GM19193 (cell line): ENCODE data around the gene TBP.

Experiments used
- POLR2A ChIP-seq: IDR thresholded peaks from 4 replicates; pipeline ENCODE4 v1.6.1; 2011; ENCODE audit not compliant: insufficient read depth, insufficient read length; ENCODE audit errors: extremely low read depth

Gene TBP

GRCh38 chr6:170554013-170554795 is at the start of gene TBP:
TSS of gene TBP (plus strand) at chr6:170554369. CDS start at chr6:170557030, 2,661 bp downstream.
- peak; percentile 80 for TF ChIP-seq POLR2A

GRCh38 chr6:170504479-170504878 is 49.7 kb upstream of the TBP start:
- no peak for TF ChIP-seq POLR2A

GRCh38 chr6:170505306-170505705 is 48.9 kb upstream of the TBP start:
- no peak for TF ChIP-seq POLR2A

- no peak for TF ChIP-seq POLR2A
Observed at GRCh38 chr6:170506446-170506845, 47.7 kb upstream of the TBP start.

GRCh38 chr6:170509723-170510018 is 44.5 kb upstream of the TBP start:
- no peak for TF ChIP-seq POLR2A

GRCh38 chr6:170510631-170511030 is 43.5 kb upstream of the TBP start:
- TF ChIP-seq POLR2A: no peak

- TF ChIP-seq POLR2A: no peak
Observed at GRCh38 chr6:170512249-170512648, 41.9 kb upstream of the TBP start.

GRCh38 chr6:170514908-170515307 is 39.3 kb upstream of the TBP start:
- TF ChIP-seq POLR2A: no peak

- no peak for TF ChIP-seq POLR2A
Observed at GRCh38 chr6:170516783-170517616, 37.2 kb upstream of the TBP start.

- TF ChIP-seq POLR2A: no peak
Observed at GRCh38 chr6:170522565-170523183, 31.5 kb upstream of the TBP start.

GRCh38 chr6:170523256-170524171 is 30.7 kb upstream of the TBP start:
- no peak for TF ChIP-seq POLR2A

- TF ChIP-seq POLR2A: no peak
Observed at GRCh38 chr6:170524172-170524502, 30.0 kb upstream of the TBP start.

- TF ChIP-seq POLR2A: no peak
Observed at GRCh38 chr6:170525795-170526194, 28.4 kb upstream of the TBP start.

- no peak for TF ChIP-seq POLR2A
Observed at GRCh38 chr6:170529839-170530469, 24.2 kb upstream of the TBP start.

- TF ChIP-seq POLR2A: no peak
Observed at GRCh38 chr6:170532867-170533488, 21.2 kb upstream of the TBP start.

- TF ChIP-seq POLR2A: no peak
Observed at GRCh38 chr6:170533792-170534191, 20.4 kb upstream of the TBP start.
